ENCODE results near the gene GRM5.
"Not testable (repeated sequence)": the region's sequence is repeated elsewhere in the genome, so short reads cannot be mapped to it uniquely, and the experiment has no call there.

GRM5 gene

GRCh38 chr11:89065651-89066201 is at the start of gene GRM5:
GRM5 (minus strand) TSS chr11:89065982; CDS start chr11:89047872, 18,110 bp downstream.
- not testable (repeated sequence) for DNase-seq (ENCODE audit: low read depth)

DNA sequence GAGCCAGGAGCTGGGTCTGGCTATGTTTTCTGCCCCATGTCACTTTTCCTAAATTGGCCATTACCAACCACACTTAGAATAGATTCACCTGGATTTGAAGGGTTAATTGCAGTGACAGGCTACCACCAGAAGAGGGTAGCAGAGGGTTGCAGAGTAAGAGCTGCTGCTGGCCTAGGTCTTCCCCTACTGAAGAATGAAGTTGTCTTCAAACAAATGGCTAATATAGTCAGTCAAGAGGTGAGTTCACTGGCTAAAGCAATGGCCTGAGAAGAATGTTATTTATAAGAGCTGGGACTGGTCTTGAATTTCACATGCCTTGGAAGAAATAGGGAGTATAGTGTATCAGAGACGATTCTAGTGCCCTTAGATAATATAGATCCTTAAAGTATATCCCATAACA is 32.2 kb upstream of the GRM5 start:
- DNase-seq (ENCODE audit: low read depth), result not testable (repeated sequence)

- DNase-seq (ENCODE audit: low read depth), result not testable (repeated sequence)
Measured at GRCh38 chr11:89093806-89094205, 28.0 kb upstream of the GRM5 start.

GRCh38 chr11:89084951-89085350 is 19.2 kb upstream of the GRM5 start:
- DNase-seq (ENCODE audit: low read depth), result not testable (repeated sequence)

GRCh38 chr11:89070911-89071310 is 5.1 kb upstream of the GRM5 start:
- DNase-seq (ENCODE audit: low read depth), result not testable (repeated sequence)

- DNase-seq (ENCODE audit: low read depth), result no peak
Measured at GRCh38 chr11:89067264-89067663, 1.5 kb upstream of the GRM5 start.

DNA sequence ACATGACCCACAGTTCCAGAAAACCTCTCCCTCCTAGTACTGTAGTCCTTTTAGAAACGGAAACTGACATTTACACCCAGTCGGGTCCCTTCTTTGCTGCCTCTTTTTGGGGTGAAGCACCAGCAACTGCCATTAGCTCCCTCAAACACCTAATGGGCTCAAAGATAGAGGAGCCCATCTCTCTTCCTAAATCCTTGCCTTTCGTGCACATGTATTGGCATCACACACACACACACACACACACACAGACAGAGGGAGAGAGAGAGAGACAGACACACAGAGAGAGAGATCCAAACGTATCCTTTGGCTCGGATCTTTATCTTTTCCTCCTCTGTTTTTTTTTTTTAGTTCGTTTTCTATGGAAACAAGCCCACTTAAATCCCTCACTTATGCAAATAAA is 716 bp downstream of the GRM5 start:
- DNase-seq (ENCODE audit: low read depth), result no peak

- not testable (repeated sequence) for DNase-seq (ENCODE audit: low read depth)
Measured at GRCh38 chr11:89063481-89063951, 2.3 kb downstream of the GRM5 start.

GRCh38 chr11:89062771-89063298 is 2.9 kb downstream of the GRM5 start:
- DNase-seq (ENCODE audit: low read depth), result not testable (repeated sequence)

- DNase-seq (ENCODE audit: low read depth), result not testable (repeated sequence)
Measured at GRCh38 chr11:89061839-89062238, 3.9 kb downstream of the GRM5 start.

GRCh38 chr11:89057406-89057805 is 8.4 kb downstream of the GRM5 start:
- not testable (repeated sequence) for DNase-seq (ENCODE audit: low read depth)

- DNase-seq (ENCODE audit: low read depth), result no peak
Measured at GRCh38 chr11:89052220-89052619, 13.6 kb downstream of the GRM5 start.

- DNase-seq (ENCODE audit: low read depth), result not testable (repeated sequence)
Measured at GRCh38 chr11:89047159-89047558, 18.6 kb downstream of the GRM5 start.

DNA sequence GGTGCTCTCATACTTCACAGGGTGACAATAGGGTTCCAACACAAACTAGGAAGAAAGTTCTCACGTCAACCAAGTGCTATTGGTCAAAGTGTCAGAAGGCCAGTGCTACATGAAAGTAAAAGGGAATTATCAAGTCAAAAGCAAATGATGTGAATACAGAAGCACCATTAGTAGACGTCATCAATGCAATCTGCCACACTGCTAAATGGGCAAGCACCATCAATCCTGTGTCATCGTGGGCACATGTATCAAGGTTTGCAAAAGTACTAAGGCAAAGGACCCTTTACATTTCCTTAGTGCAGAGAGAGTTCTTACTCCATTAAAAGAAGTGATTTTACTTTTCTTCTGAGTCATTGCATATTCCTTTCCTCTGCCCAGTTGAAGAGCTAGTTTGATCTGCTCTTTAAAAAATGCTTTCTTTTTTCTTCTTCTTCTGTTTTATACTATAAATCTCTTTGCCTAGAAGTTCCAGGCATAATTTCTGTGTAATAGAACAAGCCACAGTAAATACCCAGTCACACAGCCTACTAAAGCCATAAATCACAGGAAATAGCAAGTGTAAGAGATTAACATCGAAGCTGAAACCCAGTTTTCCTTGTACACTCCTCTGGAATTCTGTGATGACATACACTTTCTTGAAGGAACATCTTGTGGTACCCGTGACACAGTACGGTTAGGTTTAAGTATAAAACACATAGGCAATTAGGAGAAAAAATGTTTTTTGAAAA is 21.8 kb downstream of the GRM5 start:
- not testable (repeated sequence) for DNase-seq (ENCODE audit: low read depth)

DNA sequence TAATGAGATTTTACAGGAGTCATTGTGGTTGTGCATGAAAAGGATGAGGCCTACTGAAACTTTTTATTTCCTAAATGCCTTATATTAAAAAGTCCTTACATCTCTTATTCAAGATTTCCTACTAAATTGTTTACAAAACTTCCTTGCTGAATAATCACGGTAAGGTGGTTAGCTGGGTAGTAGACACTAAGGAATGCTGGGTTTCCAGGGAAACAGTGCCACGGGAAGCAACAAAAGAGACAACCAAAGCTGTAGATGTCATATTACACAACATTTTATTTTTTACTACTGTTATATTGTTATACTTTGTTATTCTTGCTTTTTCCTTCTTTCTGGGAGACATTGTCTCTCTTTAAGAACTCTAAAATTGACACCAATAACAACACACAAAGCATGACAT is 36.1 kb downstream of the GRM5 start:
- DNase-seq (ENCODE audit: low read depth), result not testable (repeated sequence)

DNA sequence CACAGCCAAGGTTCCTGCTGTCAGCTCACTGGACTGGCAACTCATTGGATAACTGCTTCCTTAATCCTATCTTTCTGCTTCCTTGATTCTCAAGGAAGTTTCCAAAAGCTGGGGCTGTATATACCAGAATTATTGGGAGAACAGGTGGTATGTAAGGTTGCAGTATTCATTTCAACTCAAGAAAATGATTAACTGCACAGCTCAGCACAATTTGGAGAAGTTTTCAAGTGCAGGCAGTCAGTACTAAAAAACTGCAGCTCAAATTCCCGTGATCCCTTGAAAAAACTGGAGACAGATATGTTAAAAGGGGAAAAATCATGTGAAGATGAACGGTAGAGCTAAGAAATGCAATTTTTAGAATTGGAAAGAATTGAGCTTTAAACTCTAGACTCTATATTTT is 44.4 kb downstream of the GRM5 start:
- no peak for DNase-seq (ENCODE audit: low read depth)

- not testable (repeated sequence) for DNase-seq (ENCODE audit: low read depth)
Measured at GRCh38 chr11:89019827-89020547, 45.8 kb downstream of the GRM5 start.

GRCh38 chr11:89016214-89016613 is 49.6 kb downstream of the GRM5 start:
- no peak for DNase-seq (ENCODE audit: low read depth)

DNA sequence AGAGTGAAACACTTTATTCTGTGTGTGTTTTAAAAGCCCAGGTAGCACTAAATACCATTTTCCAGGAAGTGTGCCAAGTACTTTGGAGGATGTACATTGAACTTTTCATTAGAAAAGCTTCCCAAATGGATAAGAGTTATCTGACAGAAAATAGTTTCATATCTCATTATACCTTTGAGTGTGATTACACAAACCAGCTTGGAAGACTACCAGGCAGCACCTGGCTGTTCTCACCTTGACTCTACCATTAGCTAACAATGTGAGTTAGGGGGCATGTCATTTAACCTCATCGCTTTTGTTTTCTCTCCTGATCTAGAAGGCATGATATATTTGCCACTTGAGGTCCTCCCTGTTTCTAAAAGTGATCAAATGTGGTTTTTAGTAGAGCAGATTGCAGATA is 50.2 kb downstream of the GRM5 start:
- DNase-seq (ENCODE audit: low read depth), result no peak

DNA sequence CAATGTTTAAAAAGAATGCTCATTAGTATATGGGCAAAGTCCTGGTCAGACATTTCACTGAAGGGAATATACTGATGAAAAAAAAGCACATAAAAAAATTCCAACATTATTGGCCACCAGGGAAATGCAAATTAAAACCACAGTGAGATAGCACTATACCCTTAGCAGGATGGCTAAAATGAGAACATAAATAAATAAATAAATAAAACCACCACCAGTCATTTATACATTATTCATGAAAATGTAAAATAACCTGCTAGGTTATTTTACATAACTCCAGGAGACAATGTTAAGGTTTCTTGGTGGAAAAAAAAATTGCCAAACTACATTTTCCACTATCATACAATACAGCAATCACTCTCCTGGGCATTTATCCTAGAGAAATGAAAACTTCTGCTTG is 64.9 kb downstream of the GRM5 start:
- not testable (repeated sequence) for DNase-seq (ENCODE audit: low read depth)

DNA sequence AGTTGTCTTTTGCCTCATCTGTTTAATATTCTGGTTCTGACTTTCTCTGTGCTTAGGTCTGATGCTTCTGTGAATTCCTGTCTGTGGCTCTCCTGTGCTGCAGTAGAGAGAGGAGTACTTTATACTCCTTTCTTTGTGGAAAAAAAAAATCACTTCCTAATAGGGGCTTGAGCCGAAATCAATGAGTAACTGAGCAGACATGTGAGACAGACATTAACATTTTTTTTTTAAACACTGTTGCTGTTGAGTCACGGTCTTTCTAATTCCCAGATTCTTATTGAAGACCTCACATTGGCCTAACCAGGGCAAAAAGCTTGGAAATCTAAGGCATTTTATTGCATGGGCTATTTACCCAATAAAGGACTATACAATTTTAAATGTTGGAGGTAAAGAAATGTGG is 86.1 kb downstream of the GRM5 start:
- DNase-seq (ENCODE audit: low read depth), result no peak

DNA sequence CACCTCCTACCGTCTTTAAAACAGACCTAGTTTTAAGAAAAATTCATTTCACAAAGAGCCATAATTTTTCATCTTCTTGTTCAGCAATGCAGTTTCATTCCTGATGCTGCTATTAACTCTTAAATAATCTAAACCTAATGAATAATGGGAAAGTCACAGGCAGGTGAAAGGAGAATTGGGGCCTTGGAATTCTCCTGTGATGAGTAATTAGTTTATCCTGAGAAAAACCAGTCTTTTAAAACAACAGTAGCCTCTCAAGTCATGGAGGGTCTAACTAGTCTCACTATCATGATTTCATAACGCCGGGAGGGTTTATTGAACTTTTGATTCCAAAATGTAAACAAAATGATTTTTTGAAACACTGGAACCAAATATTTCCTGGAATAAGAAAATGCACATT is 86.8 kb downstream of the GRM5 start:
- not testable (repeated sequence) for DNase-seq (ENCODE audit: low read depth)

GRCh38 chr11:88975441-88975840 is 90.3 kb downstream of the GRM5 start:
- DNase-seq (ENCODE audit: low read depth), result not testable (repeated sequence)

All from stimulated activated CD8-positive, alpha-beta memory T cell treated with anti-CD3 and anti-CD28 coated beads, Interleukin-4, amount 100 ng/mL, for 24 hours (primary cell).